SU-DHL-6 (cell line): ENCODE data around the gene TENM4.

Experiments used
- CTCF ChIP-seq: fragments of 200-600 bp; sonication (generic); IDR thresholded peaks from one replicate; pipeline ENCODE4 v1.5.1; 2017; ENCODE audit warnings: antibody characterized with exemption, mild to moderate bottlenecking, low read length, moderate library complexity; ENCODE audit not compliant: insufficient read depth, poor library complexity, severe bottlenecking
- EZH2phosphoT487 ChIP-seq: fragments of 200-600 bp; sonication (generic), shearing (Covaris generic); conservative IDR thresholded peaks from 2 replicates; pipeline ENCODE4 v1.6.1; 2018; ENCODE audit warnings: mild to moderate bottlenecking, antibody characterized with exemption, low read length, moderate library complexity, mixed read lengths

GRCh38 chr11:79382301-79383050, 58.4 kb downstream of the TENM4 start:
- TF ChIP-seq CTCF, result no peak
- no peak for TF ChIP-seq EZH2phosphoT487
